T-helper 1 cell (primary cell): ENCODE data around the gene TESK1.

Experiments
- DNase-seq, 5 donors: peaks; one replicate each; pipeline ENCODE4 v3.0.0-alpha.2; 2012 to 2020
- total RNA-seq, 4 donors: gene quantifications; one replicate each; lab custom pipeline; 2026; lab: John Stamatoyannopoulos, UW

TESK1 gene, protein sequence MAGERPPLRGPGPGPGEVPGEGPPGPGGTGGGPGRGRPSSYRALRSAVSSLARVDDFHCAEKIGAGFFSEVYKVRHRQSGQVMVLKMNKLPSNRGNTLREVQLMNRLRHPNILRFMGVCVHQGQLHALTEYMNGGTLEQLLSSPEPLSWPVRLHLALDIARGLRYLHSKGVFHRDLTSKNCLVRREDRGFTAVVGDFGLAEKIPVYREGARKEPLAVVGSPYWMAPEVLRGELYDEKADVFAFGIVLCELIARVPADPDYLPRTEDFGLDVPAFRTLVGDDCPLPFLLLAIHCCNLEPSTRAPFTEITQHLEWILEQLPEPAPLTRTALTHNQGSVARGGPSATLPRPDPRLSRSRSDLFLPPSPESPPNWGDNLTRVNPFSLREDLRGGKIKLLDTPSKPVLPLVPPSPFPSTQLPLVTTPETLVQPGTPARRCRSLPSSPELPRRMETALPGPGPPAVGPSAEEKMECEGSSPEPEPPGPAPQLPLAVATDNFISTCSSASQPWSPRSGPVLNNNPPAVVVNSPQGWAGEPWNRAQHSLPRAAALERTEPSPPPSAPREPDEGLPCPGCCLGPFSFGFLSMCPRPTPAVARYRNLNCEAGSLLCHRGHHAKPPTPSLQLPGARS
- total RNA-seq = 19.2 to 26.2 (median 24.2) reads per million in 4 donors

DNA sequence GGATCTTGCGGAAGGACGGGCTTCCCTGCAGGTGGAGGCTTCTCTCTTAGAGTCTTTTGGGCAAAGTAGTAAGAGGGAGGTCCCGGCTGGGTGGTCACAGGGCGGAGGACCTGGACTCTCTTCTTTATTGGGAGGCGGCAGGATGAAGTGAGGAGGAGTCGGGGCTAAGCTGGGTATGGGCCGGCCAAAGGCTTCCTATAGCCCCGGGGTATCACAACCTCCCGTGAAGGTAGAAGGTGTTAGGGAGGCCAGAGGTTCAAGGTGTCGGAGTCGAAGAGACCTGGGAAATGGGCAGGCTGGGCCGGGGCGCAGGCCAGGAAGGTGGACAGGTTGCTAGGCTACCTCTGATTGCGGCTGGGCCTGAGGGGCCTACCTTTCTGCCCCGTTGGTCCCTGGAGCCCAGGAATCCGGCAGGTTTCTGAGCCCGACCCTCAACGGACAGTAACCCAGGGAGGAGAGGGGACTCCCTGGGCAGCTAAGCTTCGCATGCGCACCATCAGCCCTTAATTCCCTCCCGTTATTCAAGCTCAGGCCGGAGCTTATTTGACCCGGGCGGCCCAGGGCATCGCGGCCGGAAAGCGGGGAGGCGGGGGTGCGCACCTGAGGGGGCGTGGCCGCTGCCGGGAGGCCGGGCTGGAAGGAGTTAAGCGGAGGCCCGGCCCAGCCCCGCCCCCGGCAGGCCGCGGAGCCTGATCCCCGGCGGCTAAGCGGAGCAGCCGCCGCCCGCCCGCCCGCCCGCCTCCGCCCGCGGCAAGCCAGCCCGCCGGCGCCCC is at the start of gene TESK1:
Gene TESK1 (plus strand): TSS at position 685 of the 773 bp plus-strand sequence. CDS start 358 bp downstream, outside the sequence.
- DNase-seq = peak; percentile 72 to 88 (median 77)

DNA sequence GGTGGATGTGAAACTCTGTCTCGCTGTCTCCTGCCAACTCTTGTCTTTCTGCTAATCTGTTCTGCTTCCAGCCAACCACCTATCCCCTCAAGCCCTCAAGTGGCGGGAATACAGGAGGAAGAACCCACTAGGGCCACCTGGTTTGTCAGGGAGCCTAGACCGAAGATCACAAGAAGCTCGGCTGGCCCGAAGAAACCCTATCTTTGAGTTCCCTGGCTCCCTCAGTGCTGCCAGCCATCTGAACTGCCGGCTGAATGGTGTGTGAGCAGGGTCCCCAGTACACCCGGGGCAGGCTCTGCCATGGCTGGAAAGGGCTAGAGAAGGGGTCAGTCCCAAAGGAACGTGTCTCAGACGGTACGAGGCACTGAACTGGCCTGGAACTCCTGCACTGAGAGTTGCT is 49.2 kb upstream of the TESK1 start:
- DNase-seq = no peak

DNA sequence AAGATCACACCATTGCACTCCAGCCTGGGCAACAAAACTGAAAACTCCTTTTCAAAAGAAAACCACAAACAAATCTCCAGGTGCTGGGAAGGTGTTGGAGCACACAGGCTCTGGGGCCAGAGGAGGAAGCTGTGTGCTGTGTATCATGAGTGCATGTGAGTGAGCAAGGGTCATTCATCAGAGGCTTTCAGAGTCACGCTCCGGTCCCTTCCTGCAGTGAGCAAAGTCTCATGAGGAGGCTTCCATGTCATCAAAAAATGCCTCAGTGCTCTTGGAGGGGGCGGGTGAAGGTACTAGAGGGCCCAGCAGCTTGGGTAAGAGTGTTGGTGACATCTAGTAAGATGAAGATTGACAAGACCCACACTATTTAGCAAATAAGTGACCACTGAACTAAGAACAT is 48.3 kb upstream of the TESK1 start:
- no peak for DNase-seq

DNA sequence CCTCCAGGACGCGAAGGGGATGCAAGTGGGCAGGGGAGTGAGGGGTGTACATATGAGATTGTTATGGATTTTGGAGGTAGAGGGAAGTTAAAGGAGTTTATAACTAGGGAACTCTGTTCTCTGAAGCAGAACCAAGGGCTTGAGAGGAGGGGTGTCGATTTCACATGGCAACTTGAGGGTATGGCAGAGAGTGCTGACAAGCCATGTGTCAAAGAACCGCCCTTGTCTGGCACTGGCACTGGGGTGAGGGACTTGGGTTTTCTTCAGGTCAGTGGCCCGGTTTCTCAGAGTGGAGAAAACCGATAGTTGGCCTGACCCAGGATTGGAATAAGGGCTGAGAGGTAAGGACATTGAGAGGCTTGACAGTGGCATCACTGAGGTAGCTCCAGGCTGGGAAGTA is 47.7 kb upstream of the TESK1 start:
- DNase-seq = no peak

DNA sequence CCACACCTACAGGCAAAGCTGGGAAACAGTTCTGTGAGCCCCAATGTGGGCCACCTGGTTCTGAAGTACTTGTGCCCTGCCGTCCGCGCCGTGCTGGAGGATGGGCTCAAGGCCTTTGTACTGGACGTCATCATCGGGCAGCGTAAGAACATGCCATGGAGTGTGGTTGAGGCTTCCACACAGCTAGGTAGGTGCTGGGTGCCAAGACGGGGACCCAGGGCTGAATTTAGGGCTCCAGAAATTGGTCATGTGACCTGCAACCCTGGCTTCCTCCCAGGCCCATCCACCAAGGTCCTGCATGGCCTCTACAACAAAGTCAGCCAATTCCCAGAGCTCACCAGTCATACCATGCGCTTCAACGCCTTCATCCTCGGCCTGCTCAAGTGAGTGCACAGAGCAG is 46.9 kb upstream of the TESK1 start:
- no peak for DNase-seq

DNA sequence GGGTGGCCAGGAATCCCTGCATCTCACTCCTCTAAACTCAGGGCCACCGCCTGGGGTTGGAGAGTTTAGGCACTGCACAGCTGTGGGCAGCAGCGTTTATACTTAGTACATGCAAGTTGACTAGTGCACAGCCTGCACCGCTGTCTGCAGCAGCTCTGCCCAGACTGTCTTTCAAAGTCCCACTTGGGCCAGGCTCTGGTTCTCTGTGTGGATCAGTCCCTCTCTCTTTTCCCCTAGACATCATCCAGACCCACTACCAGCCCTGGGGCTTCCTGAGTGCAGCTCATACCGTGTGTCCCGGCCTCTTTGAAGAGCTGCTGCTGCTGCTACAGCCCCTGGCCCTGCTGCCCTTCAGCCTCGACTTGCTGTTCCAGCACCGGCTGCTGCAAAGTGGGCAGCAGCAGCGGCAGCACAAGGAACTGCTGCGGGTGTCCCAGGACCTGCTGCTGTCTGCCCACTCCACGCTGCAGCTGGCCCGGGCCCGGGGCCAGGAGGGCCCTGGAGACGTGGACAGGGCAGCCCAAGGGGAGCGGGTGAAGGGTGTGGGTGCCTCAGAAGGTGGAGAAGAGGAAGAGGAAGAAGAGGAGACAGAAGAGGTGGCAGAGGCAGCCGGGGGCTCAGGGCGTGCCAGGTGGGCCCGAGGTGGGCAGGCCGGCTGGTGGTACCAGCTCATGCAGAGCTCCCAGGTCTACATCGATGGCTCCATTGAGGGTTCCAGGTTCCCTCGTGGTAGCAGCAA is 45.1 kb upstream of the TESK1 start:
- DNase-seq = no peak

DNA sequence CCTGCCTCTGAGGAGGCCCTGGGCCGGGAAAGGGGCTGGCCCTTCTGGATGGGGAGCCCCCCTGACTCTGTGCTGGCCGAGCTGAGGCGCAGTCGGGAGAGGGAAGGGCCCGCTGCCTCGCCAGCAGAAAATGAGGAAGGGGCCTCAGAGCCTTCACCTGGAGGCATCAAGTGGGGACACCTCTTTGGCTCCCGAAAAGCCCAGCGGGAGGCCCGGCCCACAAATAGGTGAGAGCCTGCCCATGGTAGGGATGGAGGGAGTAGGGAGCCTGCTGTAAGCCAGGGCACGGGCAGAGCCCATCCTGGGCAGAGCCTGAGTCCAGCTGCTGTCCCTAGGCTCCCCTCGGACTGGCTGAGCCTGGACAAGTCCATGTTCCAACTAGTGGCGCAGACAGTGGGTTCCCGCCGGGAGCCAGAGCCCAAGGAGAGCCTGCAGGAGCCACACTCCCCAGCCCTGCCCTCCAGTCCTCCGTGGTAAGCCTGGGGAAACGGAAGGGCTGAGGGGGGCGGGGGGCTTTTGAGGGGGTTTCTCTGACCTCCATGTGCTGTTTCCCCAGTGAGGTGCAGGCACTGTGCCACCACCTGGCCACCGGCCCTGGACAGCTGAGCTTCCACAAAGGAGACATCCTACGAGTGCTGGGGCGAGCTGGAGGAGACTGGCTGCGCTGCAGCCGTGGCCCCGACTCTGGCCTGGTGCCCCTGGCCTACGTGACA is 44.3 kb upstream of the TESK1 start:
- no peak for DNase-seq

DNA sequence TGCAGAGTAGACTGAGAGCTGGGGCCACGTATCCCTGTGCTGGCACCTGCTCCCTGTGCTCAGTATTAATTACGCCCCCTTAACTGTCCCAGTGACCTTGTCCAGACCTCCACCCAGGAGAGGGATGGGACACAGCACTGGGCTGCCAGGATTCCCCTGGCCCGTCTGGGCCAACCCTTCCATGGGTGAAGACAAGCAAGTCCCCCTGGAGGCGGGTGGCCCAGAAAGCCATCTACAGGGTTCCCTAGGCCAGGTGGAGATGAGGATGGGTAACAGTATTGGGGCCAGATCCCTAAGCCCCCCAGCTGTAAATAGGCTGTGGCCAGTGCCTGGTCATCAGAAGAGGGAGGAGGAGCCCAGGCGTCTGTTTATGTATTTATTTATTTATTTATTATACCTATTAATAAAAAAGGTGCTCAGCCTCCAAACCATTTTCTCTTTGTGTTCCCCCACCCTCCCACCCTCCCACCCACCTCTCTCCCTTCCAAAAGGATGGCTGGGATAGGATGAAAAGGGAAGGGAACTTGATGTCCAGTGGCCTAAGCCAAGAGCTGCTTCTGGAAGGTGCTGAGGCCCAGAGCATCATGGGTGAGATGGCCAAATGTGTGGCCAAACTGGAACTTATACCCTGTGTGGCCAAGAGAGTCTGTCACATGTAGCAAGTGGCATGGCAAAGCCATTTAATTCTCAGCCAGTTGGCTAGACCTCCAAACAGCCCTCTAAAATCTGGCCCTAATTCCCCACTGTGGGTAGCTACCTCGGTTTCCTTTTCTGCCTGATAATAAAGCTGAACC is 43.4 kb upstream of the TESK1 start:
- no peak for DNase-seq

DNA sequence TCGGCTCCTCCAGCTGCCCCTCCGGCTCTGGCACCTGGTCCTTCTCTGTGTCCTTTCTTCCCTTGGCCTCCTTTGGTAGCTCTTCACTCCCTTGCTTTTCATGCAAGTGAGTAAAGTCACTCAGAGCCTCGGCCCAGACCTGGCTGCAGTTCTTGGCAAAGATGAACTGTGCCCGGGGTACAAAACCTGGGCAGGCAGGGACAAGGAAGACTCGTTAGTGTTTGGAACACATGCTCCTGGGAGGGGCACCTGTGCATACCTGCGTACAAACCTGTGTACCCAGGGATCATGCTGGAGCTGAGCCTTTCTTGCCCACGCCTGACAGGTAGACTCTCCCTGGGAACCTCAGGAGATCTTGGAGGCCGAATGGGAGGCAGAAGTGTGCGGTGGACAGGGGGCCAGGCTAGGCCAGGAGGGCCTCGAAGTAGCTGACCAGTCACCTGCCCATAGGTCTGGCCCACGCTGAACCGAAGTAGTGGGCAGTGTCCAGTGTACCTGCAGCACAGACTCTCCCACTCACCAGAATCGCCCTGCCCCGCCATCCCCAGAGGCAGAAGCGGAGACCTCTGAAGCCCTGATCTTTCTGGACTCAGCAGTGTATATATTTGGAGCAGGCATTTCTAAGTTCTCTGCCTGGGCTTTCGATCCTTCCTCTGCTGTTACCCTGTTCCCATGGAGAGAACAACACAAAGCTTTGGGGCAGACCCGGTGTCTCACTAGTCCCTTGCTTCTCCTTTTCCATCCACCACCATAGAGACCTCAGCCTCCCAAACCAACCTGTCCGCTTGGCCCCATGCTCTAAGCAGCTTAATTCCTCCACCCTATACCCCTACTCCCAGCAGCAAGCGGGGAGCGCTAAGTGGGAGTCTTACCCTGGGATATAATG is 41.9 kb upstream of the TESK1 start:
- no peak for DNase-seq

DNA sequence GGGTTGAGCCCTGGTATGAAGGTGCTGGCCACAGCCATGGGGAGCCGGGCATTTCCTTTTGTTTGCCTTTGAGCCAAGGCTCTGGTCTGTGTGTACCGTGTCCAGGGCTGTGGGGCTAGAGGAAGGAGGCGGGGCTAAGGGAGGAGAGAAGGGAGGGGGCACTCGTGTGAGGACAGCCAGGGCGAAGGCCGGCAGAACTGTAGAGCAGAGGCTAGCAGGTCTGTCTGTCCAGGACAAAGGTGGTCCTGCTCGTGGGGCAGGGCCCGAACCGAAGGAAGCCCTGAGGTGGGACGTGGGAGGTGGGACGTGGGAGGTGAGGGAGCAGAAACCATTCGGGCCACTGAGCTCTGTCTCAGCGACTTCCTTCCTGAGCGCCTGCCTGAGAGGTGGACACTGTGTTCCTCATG is 41.3 kb upstream of the TESK1 start:
- no peak for DNase-seq

DNA sequence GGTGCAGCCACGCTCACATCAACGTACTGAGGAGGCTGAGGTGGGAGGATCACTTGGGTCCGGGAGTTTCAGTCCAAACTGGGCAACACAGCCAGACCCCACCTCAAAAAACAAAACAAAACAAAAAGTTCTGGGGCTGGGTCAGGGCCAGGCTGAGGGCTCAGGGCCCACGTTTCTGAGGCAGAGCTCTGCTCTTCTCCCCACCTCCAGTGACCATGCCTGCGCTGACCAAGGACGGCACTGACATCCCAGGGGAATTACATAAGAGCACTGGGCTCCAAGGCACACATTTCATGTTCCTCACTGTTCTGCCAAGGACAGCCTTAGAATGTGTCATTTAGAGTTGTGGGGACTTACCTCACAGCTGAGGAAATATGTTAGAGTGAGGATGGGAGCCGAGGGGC is 40.4 kb upstream of the TESK1 start:
- no peak for DNase-seq

DNA sequence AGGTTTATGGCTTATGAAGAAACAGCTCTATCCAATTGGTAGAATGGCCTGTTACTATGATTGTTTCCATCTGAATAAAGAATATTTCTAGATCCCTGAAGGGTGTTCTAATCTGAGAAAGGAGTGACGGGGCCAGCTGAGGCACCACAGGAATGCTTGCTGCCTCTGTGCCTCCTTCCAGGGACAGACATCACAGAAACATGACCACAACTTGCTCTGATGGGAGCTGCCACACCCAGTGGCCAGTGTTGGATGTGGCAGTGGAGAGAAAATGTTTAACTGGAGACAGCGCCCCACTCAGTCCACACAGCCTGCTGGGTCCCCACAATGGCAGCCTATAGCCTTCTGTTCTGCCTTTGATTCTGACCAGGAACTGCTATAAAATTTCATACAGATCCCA is 38.6 kb upstream of the TESK1 start:
- DNase-seq = no peak

DNA sequence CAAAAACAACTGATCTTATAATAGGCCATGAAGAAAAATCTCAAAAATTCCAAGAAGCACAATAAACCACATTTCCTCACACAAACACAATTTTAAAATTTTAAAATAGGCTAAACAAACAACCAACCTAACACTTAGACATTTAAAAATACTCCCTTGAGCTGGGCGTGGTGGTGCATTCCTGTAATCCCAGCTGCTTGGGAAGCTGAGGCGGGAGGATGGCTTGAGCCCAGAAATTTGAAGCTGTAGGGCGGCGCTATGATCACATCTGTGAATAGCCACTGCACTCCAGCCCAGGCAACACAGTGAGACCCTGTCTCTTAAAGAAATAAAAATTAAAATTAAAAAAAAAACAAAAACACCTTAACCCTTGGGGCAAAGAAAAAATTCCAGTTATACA is 36.9 kb upstream of the TESK1 start:
- no peak for DNase-seq

DNA sequence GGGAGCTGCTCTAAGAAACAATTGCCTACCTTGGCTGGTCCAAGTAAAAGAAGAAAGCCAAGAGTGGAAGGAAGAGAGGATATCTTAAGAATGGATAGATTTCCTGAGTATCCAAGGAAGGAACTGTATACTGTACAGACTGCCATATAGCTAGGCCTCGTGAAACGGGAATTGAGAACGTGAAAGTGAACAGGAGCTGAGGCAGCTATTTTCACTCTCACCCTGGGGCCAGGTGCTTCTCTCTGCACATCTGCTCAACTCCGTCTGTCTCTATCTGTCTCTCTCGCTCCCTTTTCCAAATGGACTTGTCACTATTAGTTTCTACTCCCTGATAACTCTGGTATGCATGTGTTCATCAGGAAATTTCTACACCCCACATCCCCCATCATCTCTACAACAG is 35.9 kb upstream of the TESK1 start:
- no peak for DNase-seq

DNA sequence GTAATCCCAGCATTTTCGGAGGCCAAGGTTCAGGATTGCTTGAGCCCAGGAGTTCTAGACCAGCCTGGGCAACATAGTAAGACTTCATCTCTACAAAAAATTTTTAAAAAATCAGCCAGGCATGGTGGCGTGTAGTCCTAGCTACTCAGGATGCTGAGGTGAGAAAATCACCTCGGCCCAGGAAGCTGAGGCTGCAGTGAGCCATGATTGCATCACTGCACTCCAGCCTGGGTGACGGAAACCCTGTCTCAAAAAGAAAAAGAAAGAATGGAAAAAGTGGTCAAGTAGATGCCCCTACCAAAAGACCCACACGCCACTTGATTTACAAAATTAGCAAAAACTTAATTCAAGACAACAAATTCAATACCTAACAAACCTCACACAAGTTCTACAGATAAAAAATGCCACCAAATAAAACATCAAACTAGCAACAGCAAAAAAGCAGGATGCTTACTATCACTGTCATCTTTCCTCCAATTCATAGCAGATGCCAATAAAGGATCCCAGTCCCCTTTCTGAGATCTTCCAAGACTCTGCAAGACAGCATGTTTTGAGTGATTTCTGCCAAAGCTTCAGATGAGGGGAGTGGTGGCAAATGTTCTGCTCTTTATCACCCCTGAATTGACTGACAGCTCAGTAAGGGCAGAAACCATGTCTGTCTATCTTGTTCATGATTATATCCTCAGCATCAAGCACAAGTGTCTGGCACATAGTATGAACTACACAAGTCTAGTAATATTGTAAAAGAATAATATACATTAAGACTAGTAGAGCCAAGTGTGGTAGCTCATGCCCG is 34.2 kb upstream of the TESK1 start:
- peak in 1 of 5 donors; percentile 88 for DNase-seq

DNA sequence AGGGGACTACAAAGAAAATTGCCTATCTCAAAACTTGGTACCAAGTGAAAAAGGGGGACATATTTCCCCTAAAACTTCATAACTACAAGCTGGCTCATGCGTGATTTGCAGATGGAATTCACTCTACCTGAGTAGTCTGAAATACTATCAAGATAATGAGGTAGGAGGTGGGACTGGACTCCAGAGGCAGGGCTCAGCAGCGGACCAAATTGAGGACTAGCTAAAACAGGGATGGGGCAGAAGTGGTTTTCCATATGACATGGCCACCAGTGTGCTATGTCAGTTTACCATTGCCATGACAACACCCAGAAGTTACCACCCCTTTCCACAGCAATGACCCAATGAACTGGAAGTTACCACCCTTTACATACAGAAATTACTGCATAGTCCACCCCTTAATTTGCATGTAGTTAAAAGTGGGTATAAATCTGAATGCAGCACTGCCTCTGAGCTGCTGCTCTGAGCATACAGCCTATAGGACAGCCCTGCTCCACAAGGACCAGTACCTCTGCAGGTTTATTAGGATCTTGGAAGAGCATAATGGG is 30.4 kb upstream of the TESK1 start:
- no peak for DNase-seq

DNA sequence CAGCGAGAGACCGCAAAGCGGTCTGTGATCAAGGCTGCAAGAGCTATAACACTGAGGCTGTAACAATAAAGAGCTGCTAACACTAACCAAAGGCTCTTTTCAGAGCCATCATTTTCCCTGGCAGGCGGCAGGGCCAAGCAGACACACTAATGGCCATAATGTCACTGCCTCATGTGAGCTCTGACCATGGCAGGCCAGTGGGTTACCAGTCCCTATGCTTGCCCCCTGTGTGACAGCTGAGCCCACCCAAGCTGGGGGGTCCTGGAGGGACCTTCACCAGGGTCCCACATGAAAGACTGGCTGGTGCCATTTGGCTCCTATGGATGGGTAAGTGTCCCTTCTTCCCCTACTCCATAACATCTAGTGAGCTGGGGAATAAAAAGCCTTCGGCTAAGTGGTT is 29.6 kb upstream of the TESK1 start:
- DNase-seq = no peak

DNA sequence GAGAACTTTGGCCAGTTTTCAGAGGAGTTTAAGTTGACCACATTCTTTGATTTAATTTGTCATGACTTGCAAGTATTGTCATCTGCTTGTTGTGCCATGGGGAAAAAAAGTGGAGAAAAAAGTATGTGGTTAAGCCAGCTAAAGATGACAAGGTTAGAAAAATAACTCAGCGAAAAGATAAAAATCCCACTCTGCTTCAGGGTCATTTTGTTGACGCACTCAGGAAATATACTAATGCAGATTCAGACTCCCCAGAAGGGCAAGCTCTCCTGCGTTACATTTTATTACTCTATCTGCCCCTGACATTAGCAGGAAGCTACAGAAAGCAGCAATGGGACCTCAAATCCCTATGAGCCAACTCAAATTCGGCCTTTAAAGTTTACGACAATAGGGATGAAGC is 27.6 kb upstream of the TESK1 start:
- no peak for DNase-seq

DNA sequence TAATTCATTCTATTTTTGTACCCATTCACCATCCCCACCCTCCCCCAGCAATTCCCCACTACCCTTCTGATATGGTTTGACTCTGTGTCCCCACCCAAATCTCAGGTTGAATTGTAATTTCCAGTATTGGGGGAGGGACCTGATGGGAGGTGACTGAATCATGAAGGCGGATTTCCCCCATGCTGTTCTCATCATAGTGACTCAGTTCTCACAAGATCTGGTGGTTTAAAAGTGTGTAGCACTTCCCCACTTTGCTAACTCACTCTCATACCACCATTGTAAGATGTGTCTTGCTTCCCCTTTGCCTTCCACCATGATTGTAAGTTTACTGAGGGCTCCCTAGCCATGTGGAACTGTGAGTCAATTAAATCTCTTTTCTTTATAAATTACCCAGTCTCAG is 25.9 kb upstream of the TESK1 start:
- peak in 1 of 5 donors; percentile 33 for DNase-seq
